Muscle of back (tissue), 11 donors: ENCODE measurements around the gene IPPK. TPM values are rescaled to one million over a fixed set of nuclear protein-coding genes. Genes with fewer than 3 reads are reported as not detected.
A peak's percentile ranks its signal among the peaks of the same experiment; 100 is the strongest.

Source experiments
- DNase-seq, 3 donors: peaks; one replicate each; pipeline versions ENCODE4 v3.0.0 to v3.0.0-alpha.2; 2013
- polyA plus RNA-seq, 10 donors: library from polyadenylated mRNA; unstranded; fragments of 120-200 nt; gene quantifications; one replicate each; pipeline ENCODE4 v1.2.1, GENCODE V29; 2013; ENCODE audit not compliant: insufficient read length in 10 of 10

IPPK gene
- polyA plus RNA-seq, 10 donors: 6.2 to 9.9 (median 7.8) TPM

GRCh38 chr9:92616655-92617111 lies 53.2 kb downstream of the IPPK start:
- DNase-seq: no peak

GRCh38 chr9:92616199-92616641 lies 53.7 kb downstream of the IPPK start:
- peak; percentile 45 to 90 (median 77) for DNase-seq

- DNase-seq: no peak
Measured at GRCh38 chr9:92615790-92616189, 54.1 kb downstream of the IPPK start.

- DNase-seq: no peak
Measured at GRCh38 chr9:92614763-92615461, 55.0 kb downstream of the IPPK start.

- no peak for DNase-seq
Measured at GRCh38 chr9:92614123-92614510, 55.8 kb downstream of the IPPK start.

GRCh38 chr9:92613268-92614122 lies 56.4 kb downstream of the IPPK start:
- no peak for DNase-seq

GRCh38 chr9:92612816-92613215 lies 57.1 kb downstream of the IPPK start:
- DNase-seq: no peak

GRCh38 chr9:92612292-92612691 lies 57.6 kb downstream of the IPPK start:
- DNase-seq: no peak

- DNase-seq: peak in 2 of 3 donors; percentile 77 to 90
Measured at GRCh38 chr9:92611621-92612285, 58.2 kb downstream of the IPPK start.

- DNase-seq: peak in 2 of 3 donors; percentile 58 to 82
Measured at GRCh38 chr9:92610470-92611420, 59.2 kb downstream of the IPPK start.

GRCh38 chr9:92608909-92609445 lies 61.0 kb downstream of the IPPK start:
- DNase-seq: peak; percentile 59 to 92 (median 76)

- peak in 1 of 3 donors; percentile 77 for DNase-seq
Measured at GRCh38 chr9:92608241-92608908, 61.6 kb downstream of the IPPK start.

- peak in 2 of 3 donors; percentile 69 to 84 for DNase-seq
Measured at GRCh38 chr9:92607773-92608172, 62.2 kb downstream of the IPPK start.

GRCh38 chr9:92607088-92607487 lies 62.8 kb downstream of the IPPK start:
- DNase-seq: peak in 2 of 3 donors; percentile 53 to 80

- DNase-seq: no peak
Measured at GRCh38 chr9:92605224-92605623, 64.7 kb downstream of the IPPK start.

- DNase-seq: no peak
Measured at GRCh38 chr9:92603990-92604389, 65.9 kb downstream of the IPPK start.

- DNase-seq: no peak
Measured at GRCh38 chr9:92603100-92603499, 66.8 kb downstream of the IPPK start.

GRCh38 chr9:92602413-92602812 lies 67.5 kb downstream of the IPPK start:
- DNase-seq: no peak

- no peak for DNase-seq
Measured at GRCh38 chr9:92601451-92601850, 68.5 kb downstream of the IPPK start.
